Measurements from ENCODE around the gene EXOC4.
"Not testable (repeated sequence)": the region's sequence is repeated elsewhere in the genome, so short reads cannot be mapped to it uniquely, and the experiment has no call there.

The EXOC4 gene

GRCh38 chr7:133754708-133755107 is 501.8 kb downstream of the EXOC4 start:
- no peak for DNase-seq (ENCODE audit: low read depth)

- DNase-seq (ENCODE audit: low read depth) = no peak
Observed at GRCh38 chr7:133755901-133756300, 503.0 kb downstream of the EXOC4 start.

DNA sequence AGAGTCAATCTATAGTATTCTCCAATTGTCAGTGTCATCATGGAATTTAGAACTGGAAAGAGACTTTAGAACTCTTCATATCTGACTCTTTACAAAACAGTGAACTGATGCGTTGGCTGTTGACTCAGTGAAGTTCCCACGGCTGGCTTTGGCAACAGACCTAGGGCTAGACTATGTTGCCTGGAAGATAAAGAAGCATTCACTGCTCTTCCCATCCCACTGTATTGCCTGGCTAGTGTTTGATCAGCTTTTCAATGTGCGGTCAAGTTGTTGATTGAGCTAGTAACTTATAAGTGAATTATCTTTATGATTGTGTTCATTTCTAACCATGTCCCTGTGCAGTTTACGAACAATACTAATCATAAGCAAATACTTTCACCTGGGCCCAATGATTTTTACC is 508.6 kb downstream of the EXOC4 start:
- DNase-seq (ENCODE audit: low read depth) = no peak

DNA sequence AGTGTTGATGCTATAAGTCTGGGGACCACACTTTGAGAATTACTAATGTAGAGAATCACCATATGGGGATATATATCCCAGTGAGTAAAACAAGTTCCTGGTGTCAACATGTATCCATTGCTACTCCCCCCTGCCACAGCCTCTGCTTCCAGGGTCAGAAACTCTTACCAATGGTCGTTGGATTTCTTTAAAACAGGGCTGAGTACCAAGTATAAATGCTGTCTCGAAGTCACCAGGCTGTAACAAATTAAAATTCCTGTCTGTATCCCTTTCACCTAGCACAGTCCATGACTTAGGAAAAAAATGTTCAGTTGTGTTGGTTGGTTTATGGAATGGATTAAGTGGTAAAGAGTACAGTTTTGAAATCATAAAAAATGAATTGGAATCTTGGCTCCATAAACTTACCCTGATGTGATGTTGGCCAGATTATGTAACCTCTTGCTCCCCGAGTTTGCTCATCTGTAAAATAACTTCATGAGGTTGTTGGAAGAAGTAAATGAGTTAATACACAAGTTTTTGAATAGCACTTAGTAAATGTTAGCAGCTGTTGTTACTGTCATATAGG is 510.3 kb downstream of the EXOC4 start:
- DNase-seq (ENCODE audit: low read depth) = no peak

DNA sequence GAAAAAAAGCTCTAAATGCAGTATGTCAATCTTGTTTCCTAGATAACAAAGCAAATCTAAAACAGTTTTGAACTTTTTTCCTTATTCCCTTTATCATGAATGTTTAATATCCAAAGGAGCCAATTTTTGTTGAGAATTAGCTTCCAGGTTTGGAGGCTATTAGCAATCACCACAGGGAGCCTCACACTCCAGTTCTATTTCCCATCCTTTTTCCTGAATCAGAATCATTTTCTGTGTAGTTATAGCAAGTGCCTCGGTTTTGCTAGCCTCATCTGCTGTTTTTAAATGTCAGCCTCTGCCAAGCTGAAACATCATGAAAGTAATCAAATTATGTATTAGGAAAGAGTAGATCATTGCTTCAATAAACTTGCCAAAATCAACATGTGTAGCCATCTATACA is 516.8 kb downstream of the EXOC4 start:
- no peak for DNase-seq (ENCODE audit: low read depth)

GRCh38 chr7:133770863-133771492 is 518.1 kb downstream of the EXOC4 start:
- DNase-seq (ENCODE audit: low read depth) = no peak

DNA sequence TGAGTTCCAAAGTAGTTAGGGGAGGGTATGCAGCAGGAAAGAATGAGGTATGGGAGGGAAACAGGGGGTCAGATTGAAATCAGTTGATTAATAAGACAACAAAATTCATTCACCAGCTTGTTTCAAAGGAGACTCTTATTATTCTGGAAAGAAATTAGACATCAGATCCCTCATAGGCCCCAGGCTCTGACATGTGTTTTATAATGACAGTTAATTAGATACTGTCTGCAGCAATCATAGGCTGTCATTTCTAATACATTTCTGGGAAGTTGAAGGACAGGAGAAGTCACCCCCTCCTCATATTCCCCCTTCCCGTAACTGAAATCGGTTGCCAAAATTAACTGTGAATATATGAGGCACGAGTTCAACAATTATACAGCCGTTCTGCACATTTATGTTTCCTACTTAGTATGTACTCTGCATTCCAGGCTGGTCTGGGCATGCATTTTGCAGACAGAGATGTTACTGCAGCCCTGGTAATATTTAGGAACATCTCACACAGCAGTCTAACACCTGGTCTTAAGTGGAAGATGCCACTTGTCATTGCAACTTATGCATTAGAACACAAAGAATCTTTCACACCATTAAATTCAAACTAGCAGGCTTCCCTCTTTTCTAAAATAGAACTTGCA is 519.0 kb downstream of the EXOC4 start:
- no peak for DNase-seq (ENCODE audit: low read depth)

DNA sequence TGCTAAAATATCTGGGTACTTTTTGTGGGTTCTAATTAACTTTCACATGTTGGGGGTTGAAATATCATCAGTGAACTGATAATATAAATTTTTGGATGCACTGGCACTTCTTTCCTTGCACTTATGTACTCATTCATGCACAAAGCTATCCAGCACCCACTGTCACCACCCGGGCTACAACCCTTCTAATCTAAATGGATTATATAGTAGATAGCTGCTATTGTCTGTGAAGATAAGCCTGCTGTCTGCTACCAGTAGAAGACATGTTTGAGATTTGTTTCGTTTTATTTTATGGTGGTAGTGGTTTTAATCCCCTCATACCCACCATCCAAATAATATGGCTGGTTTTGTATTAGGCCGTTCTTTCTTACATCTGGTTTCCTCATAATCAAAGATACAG is 520.7 kb downstream of the EXOC4 start:
- DNase-seq (ENCODE audit: low read depth) = no peak

GRCh38 chr7:133775201-133775600 is 522.3 kb downstream of the EXOC4 start:
- no peak for DNase-seq (ENCODE audit: low read depth)

DNA sequence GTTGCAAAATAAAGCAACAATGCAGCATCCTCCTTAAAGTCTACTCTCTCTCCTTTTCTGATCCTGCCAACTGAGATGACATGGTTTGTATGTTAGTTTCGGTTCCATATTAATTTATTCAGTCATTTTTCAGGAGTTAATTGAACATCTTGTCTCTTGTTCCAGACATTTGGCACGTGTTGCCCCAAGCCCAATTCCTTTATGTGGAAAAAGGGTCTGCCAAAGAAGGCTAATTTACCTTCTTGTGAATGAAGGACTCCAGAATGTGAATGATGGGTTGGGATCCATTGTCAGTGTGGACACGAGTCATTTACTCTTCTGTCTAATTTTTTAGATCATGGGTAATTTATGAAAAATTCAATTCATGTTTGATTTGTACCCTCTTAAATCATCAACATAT is 523.4 kb downstream of the EXOC4 start:
- DNase-seq (ENCODE audit: low read depth) = no peak

GRCh38 chr7:133777701-133778100 is 524.8 kb downstream of the EXOC4 start:
- DNase-seq (ENCODE audit: low read depth) = no peak

- DNase-seq (ENCODE audit: low read depth) = no peak
Observed at GRCh38 chr7:133778472-133778871, 525.6 kb downstream of the EXOC4 start.

GRCh38 chr7:133779538-133779937 is 526.7 kb downstream of the EXOC4 start:
- DNase-seq (ENCODE audit: low read depth) = not testable (repeated sequence)

GRCh38 chr7:133780912-133781311 is 528.0 kb downstream of the EXOC4 start:
- DNase-seq (ENCODE audit: low read depth) = no peak

- no peak for DNase-seq (ENCODE audit: low read depth)
Observed at GRCh38 chr7:133781486-133782090, 528.7 kb downstream of the EXOC4 start.

- DNase-seq (ENCODE audit: low read depth) = no peak
Observed at GRCh38 chr7:133782470-133782869, 529.6 kb downstream of the EXOC4 start.

GRCh38 chr7:133783276-133783675 is 530.4 kb downstream of the EXOC4 start:
- no peak for DNase-seq (ENCODE audit: low read depth)

DNA sequence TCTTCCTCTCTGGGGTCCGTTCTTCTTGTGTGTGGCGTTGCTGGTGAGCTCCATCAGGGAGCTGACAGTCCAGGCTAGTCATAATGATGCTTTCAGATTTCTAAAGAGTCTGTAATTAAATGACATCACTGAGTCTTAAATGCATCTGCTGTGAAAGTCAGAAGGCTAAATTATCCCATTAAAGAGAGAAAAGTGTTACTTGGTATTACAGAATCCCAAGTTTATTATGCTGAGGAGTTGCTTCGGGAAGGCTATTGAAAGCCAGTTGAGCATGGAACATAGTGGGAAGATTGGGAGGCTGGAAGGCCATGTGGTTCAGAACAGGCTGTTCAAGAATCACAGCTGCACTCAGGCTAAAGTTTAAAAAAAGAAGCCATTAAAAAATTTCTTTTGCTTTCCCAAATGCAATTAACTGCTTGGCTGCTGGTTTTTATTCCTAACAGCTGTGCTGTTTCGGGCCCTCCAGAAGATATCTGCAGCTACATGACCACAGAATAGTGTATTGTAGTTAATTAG is 531.7 kb downstream of the EXOC4 start:
- no peak for DNase-seq (ENCODE audit: low read depth)

- no peak for DNase-seq (ENCODE audit: low read depth)
Observed at GRCh38 chr7:133786401-133786937, 533.6 kb downstream of the EXOC4 start.

GRCh38 chr7:133789974-133790373 is 537.1 kb downstream of the EXOC4 start:
- DNase-seq (ENCODE audit: low read depth) = no peak

DNA sequence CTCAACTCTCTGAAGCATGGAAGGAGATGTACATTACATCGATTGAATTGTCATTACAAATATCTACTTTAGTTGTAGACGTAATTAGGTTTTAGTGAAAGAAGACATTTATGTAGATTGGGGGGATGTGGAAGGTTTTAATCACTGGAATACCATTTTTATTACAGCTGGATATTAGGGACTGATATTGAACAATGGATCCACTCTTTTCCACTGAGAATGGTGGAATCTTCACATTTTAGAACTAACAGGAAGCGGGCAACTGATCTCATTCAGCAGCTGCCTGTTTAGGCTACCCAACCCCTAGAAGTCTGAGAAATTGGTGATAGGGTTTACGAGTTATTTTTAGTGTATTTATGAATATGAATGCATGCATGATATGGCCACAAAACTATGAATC is 538.0 kb downstream of the EXOC4 start:
- DNase-seq (ENCODE audit: low read depth) = no peak

DNA sequence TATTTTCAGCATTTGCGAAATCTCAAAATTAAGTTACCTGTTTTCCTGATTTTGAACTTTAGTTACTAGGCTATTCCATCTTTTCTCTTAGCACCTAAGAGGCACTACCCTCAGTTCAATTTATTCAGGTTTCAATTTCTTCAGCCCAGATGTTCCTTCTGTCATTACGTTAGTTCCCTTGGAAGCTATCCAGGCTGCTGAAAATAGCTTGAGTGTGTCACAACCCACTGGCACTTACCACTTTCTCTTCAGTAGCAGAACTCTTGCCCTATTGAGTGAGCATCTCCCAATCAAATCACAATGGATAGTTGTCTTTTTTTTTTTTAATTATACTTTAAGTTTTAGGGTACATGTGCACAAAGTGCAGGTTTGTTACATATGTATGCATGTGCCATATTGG is 541.6 kb downstream of the EXOC4 start:
- no peak for DNase-seq (ENCODE audit: low read depth)
